Measurements from ENCODE around the gene PPA2. TPM values are rescaled to one million over a fixed set of nuclear protein-coding genes. Genes with fewer than 3 reads are reported as not detected.

The PPA2 gene
- 100 to 1,000 TPM; 113 to 123 TPM for total RNA-seq

DNA sequence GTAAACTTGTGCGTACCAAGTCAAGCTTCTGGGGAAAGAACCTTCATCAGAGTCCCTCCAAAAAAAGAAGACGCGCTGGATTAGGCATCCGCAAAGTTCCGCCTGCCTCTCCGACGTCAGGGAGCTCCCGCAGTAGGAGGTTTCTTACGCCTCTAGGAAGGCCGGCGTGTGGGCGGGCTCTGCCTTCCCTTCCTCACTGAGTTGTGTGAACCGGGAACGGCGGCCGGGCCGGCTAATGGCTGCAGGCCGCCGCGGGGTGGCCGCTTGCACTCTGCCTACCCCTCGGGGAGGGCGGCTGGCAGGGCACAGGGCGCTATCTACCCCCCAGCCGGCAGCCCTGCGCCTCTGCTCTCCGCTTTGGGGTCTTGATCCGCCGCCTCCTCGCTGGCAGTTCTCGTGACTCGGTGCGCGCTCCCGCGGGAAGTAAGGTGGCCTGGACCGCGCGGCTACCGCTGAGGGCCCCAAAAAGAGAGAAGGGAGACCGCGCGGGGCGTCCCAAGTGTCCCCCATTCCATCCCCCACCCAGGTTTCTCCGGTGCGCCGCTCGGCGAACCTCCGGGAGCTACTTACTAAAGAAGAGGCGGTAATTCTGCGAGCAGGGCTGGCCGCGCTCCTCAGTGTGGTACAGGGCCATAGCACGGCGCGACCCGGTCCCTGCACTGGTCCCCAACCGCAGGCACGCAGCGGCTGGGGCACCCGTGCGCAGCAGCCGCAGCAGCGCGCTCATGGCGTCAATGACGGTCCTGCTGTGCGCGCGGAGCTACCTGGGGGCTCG, at the start of gene PPA2:
Gene PPA2, minus strand, starts transcription at position 739 of the 775 bp plus-strand sequence. Its CDS starts 12 bp downstream, at position 727.
- H3K36me3 Mint-ChIP-seq, result peaks cover 13% of the 10 kb centered on the region
- POLR2A ChIA-PET, result interaction anchor here (0.6 to 2.6 kb wide), 13 partner anchors 9 to 577 kb away, joined by 3 to 24 read pairs (median 5); partner anchors contain the start of gene TET2
- peak within 1 kb of the TSS; percentile 99 for H3K4me3 Mint-ChIP-seq
- DNase-seq, result peak; percentile 85
- H3K27me3 Mint-ChIP-seq, result no peaks in the 10 kb centered on the region
- intact Hi-C loops (cut with micrococcal nuclease), result loop anchor here (1.0 to 5.0 kb wide), 13 partner anchors 20 to 981 kb away; partner anchors contain the start of genes AIMP1, CXXC4, GSTCD and INTS12
- H3K27ac Mint-ChIP-seq, result peak within 1 kb of the TSS; percentile 99
- CTCF ChIA-PET, result interaction anchor here (0.5 to 3.3 kb wide), 41 partner anchors 8 to 726 kb away, joined by 3 to 23 read pairs (median 4); partner anchors contain the start of gene TET2
- H3K9me3 Mint-ChIP-seq, result no peaks in the 10 kb centered on the region
- peaks cover 38% of the 10 kb centered on the region for H3K4me1 Mint-ChIP-seq (ENCODE audit: low read depth)

DNA sequence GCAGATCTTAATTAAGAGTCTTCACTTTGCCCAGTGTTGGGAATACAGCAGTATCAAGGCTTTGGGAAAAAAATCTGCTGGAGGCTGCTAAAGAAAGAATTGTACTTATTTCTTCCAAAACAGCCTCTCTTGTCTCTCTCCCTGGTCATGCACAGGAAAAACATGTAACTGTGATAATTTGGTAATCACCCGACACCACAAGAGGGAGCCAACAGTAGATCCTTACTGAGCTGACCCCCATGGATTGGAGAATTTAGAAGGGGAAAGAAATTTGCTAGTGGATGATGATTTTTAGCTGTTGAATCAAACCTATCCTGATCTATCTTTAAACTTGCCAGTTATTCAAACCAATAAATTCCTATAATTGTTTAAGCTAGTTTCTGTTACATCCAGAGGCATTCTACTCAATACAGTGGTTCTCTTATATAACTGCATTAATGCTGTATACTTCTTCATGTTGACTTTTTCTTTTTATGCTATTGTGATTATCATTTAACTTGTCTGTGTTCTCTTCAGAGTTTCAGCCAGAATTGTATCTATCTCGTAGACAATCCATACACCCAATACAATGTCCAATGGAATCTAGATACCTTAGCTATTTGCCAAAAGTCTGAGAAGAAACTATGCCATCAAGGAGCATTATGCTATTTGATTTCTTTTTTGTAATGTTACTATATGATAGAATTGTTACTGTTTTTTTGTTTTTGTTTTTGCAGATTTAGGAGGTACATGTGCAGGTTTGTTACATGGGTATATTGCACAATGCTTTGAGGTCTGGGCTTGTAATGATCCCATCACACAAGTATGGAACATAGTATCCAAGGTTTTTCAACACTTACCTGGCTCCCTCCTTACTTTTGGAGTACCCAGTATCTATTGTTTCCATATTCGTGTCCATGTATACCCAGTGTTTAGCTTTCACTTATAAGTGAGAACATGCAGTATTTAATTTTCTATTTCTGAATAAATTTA, 47.2 kb upstream of the PPA2 start:
- intact Hi-C loops (cut with micrococcal nuclease), result loop anchor here (1.0 to 2.0 kb wide), 2 partner anchors 112 to 194 kb away; no protein-coding TSS in a partner anchor
- H3K4me1 Mint-ChIP-seq (ENCODE audit: low read depth), result no peaks in the 10 kb centered on the region
- ChIA-PET CTCF (interaction anchor here (0.7 to 1.9 kb wide), 11 partner anchors 10 to 383 kb away, joined by 3 to 14 read pairs (median 3); partner anchors contain the start of gene PPA2), POLR2A (no interaction called here)
- H3K27ac Mint-ChIP-seq, result no peak overlapping the region
- DNase-seq, result no peak
- H3K36me3 Mint-ChIP-seq, result no peaks in the 10 kb centered on the region
- H3K9me3 Mint-ChIP-seq, result no peaks in the 10 kb centered on the region
- no peak overlapping the region for H3K4me3 Mint-ChIP-seq
- peaks cover 6% of the 10 kb centered on the region for H3K27me3 Mint-ChIP-seq

DNA sequence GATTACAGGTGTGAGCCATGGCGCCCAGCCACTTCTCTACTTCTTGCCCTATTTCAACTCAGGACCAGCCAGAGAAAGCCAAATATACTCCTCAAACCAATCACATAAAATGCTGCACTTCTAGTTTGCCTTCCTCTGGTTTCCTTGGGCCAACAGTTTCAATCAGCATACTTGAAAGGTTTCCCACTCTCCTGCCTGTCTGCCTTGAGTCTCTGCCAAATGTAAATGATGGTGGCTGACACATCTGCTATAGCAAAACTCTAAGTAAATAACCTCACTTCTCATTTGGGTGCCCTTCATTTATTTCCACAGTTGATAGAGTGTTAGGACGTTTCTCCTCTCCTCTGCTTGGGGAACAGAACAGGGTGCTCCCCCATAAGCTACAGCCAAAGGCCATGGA, 36.4 kb upstream of the PPA2 start:
- intact Hi-C loops (cut with micrococcal nuclease), result no loop called here
- Mint-ChIP-seq H3K4me3 (no peak overlapping the region), H3K27me3 (peaks cover 6% of the 10 kb centered on the region), H3K36me3 (no peaks in the 10 kb centered on the region), H3K27ac (no peak overlapping the region), H3K9me3 (peaks cover 2% of the 10 kb centered on the region), H3K4me1 (ENCODE audit: low read depth) (no peaks in the 10 kb centered on the region)
- no peak for DNase-seq
- CTCF ChIA-PET, result interaction anchor here (1.2 kb wide), 1 partner anchor 11 kb away, joined by 3 read pairs; no protein-coding TSS in a partner anchor
- POLR2A ChIA-PET, result no interaction called here

DNA sequence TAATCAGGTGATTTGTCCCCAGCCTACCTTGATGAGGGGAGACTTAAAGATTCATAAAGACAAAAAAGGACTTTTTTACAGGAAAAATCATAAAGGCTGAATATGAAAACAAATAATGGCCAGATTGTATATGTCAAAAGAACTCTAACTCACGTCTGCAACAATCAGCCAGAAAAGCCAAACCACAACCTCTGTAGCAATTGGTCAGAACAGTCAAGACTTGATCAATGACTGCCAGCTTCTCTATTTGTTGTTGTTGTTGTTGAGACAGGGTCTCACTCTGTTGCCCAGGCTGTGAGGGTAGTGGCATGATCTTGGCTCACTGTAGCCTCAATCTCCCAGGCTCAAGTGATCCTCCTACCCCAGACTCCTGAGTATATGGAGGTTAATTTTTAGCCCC, 35.9 kb upstream of the PPA2 start:
- CTCF ChIA-PET, result no interaction called here
- peaks cover 6% of the 10 kb centered on the region for H3K27me3 Mint-ChIP-seq

DNA sequence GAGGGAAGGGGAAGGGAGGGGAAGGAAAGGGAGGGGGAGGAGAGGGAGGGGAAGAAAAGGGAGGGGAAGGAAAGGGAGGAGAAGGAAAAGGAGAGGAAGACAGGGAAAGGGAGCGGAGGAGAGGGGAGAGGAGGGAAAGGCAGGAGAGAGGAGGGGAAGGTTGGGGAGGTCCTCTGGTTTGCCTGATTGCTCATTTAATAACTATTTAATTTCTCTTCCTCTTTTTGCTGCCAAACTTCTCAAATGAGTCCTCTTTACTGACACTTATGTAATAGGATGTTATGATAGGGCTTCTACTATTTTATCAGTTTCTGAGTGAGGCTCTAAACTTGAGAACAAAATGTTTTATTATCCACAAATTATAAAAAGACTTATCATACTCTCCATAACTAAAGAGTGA, 35.4 kb upstream of the PPA2 start:
- CTCF ChIA-PET, result no interaction called here
- no peak overlapping the region for H3K27ac Mint-ChIP-seq

More for the DNA sequence above, 35.9 kb upstream of the PPA2 start:
- Mint-ChIP-seq H3K4me1 (ENCODE audit: low read depth) (no peaks in the 10 kb centered on the region), H3K4me3 (no peak overlapping the region), H3K27ac (no peak overlapping the region), H3K36me3 (no peaks in the 10 kb centered on the region), H3K9me3 (peaks cover 2% of the 10 kb centered on the region)
- no peak for DNase-seq
- intact Hi-C loops (cut with micrococcal nuclease), result no loop called here
- POLR2A ChIA-PET, result no interaction called here

DNA sequence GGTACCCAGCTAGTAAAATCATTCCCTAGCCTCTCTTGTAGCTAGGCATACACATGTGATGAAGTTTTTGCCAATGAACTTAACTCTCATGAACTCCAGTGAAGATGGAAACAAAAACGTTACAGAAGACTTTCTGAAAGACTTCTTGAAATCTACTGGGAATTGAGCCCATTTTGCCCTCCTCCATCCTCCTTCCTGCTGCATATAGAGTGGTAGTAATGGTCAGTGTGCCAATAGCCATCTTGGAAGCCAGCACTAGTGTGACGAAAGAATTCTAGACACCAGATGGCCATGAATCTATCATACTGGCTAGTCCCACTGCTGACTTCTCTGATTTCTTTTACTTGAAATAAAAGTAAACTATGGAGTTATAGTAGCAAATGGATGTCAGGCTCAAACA, 30.9 kb upstream of the PPA2 start:
- no peaks in the 10 kb centered on the region for H3K9me3 Mint-ChIP-seq
- H3K27me3 Mint-ChIP-seq, result peaks cover 4% of the 10 kb centered on the region
- no peak overlapping the region for H3K27ac Mint-ChIP-seq
- ChIA-PET CTCF (no interaction called here), POLR2A (no interaction called here)
- DNase-seq, result no peak
- intact Hi-C loops (cut with micrococcal nuclease), result no loop called here
- H3K4me3 Mint-ChIP-seq, result no peak overlapping the region
- no peaks in the 10 kb centered on the region for H3K36me3 Mint-ChIP-seq
- no peaks in the 10 kb centered on the region for H3K4me1 Mint-ChIP-seq (ENCODE audit: low read depth)

More for the DNA sequence above, 35.4 kb upstream of the PPA2 start:
- POLR2A ChIA-PET, result no interaction called here
- no peak overlapping the region for H3K4me3 Mint-ChIP-seq
- H3K27me3 Mint-ChIP-seq, result peaks cover 6% of the 10 kb centered on the region
- peaks cover 2% of the 10 kb centered on the region for H3K9me3 Mint-ChIP-seq
- H3K36me3 Mint-ChIP-seq, result no peaks in the 10 kb centered on the region
- intact Hi-C loops (cut with micrococcal nuclease), result no loop called here
- no peak for DNase-seq
- H3K4me1 Mint-ChIP-seq (ENCODE audit: low read depth), result no peaks in the 10 kb centered on the region

DNA sequence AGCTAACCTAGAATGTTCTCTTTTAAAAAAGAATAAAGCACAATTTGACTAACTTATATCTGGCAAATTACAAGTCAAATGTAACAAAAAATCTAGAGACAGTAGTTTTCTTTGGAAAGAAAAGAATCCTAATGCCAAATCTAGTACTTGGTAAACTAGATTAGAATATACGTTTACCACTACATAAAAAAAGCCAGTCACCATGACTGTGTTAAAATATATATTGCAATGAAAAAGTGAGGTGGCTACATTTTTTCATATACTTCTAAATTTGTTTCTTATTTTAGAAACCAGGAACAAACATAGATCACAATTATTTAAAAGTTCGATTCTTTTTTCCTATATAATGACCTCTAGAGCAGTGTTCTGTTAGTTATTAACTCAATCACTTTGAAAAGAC, 29.6 kb upstream of the PPA2 start:
- H3K4me3 Mint-ChIP-seq, result no peak overlapping the region
- H3K36me3 Mint-ChIP-seq, result no peaks in the 10 kb centered on the region
- H3K27ac Mint-ChIP-seq, result no peak overlapping the region
- intact Hi-C loops (cut with micrococcal nuclease), result no loop called here
- H3K4me1 Mint-ChIP-seq (ENCODE audit: low read depth), result no peaks in the 10 kb centered on the region
- no peak for DNase-seq
- peaks cover 2% of the 10 kb centered on the region for H3K27me3 Mint-ChIP-seq
- CTCF ChIA-PET, result no interaction called here
- no peaks in the 10 kb centered on the region for H3K9me3 Mint-ChIP-seq
- POLR2A ChIA-PET, result no interaction called here

DNA sequence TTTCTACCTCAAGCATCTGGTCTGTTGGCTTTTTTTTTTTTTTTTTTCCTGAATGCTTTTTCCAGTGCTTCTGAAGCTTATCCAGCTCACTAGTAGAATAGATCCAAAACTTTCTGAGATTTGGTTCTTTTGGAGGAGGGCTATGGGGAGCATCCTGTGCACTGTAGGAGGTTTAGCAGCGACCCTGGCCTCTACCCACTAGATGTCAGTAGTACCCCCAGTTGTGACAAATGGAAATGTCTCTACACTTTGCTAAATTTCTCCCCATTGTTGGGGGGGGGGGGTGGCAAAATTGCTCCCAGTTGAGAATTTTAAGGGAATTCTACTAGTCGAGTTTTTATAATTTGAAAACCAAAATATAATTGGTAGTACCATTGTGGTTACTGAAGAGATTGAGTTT, 23.0 kb upstream of the PPA2 start:
- DNase-seq, result no peak
- H3K4me3 Mint-ChIP-seq, result no peak overlapping the region
- POLR2A ChIA-PET, result no interaction called here
- intact Hi-C loops (cut with micrococcal nuclease), result no loop called here
- no peak overlapping the region for H3K27ac Mint-ChIP-seq
- H3K9me3 Mint-ChIP-seq, result no peaks in the 10 kb centered on the region
- H3K4me1 Mint-ChIP-seq (ENCODE audit: low read depth), result no peaks in the 10 kb centered on the region
- peaks cover 8% of the 10 kb centered on the region for H3K27me3 Mint-ChIP-seq
- H3K36me3 Mint-ChIP-seq, result no peaks in the 10 kb centered on the region
- CTCF ChIA-PET, result no interaction called here

DNA sequence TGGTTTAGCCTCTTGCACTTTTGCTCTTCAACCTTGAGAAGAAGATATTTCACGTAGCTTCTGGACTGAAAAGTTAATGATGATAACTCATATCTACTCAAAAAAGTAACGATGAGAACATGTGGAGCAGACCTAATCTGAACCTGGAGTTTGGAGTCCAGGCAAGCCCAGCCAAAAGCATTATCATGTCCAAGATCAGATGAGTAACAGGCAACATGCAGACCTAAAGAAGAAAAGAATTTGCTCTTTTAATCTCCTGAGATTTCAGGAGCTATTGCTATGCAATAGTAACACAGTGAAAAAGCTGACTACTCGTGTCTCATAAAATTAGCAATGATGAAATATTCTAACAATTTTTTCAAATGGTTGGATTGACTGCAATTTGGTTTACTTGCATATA, 21.8 kb upstream of the PPA2 start:
- Mint-ChIP-seq H3K4me1 (ENCODE audit: low read depth) (no peaks in the 10 kb centered on the region), H3K4me3 (no peak overlapping the region), H3K9me3 (no peaks in the 10 kb centered on the region), H3K27ac (no peak overlapping the region), H3K27me3 (peaks cover 8% of the 10 kb centered on the region), H3K36me3 (no peaks in the 10 kb centered on the region)
- DNase-seq, result no peak
- POLR2A ChIA-PET, result no interaction called here
- intact Hi-C loops (cut with micrococcal nuclease), result no loop called here
- CTCF ChIA-PET, result interaction anchor here (0.6 kb wide), 1 partner anchor 260 kb away, joined by 3 read pairs; no protein-coding TSS in a partner anchor

DNA sequence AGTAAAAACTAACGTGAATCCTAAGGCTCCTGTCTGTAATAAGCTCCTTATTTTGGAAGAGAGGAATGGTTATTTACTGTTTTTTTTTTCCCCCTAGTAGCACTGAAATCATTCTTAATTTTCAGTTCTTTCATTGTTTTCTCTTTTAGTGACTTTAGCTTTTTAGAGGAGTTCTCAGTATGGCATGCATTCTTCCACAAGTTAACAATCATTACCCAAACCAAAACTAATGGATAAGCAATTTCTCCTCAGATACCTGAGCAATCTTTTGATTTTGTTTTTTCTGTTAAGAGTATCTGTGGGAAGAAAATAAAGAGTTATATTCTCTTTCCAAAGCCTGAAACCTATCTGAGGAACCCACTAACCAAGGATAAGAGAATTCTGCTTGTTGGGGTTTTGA, 16.7 kb upstream of the PPA2 start:
- Mint-ChIP-seq H3K9me3 (peaks cover 17% of the 10 kb centered on the region), H3K27ac (no peak overlapping the region), H3K36me3 (no peaks in the 10 kb centered on the region), H3K4me1 (ENCODE audit: low read depth) (no peaks in the 10 kb centered on the region), H3K4me3 (no peak overlapping the region), H3K27me3 (peaks cover 8% of the 10 kb centered on the region)
- POLR2A ChIA-PET, result no interaction called here
- intact Hi-C loops (cut with micrococcal nuclease), result no loop called here
- CTCF ChIA-PET, result interaction anchor here (0.7 kb wide), 1 partner anchor 280 kb away, joined by 3 read pairs; no protein-coding TSS in a partner anchor
- DNase-seq, result no peak

DNA sequence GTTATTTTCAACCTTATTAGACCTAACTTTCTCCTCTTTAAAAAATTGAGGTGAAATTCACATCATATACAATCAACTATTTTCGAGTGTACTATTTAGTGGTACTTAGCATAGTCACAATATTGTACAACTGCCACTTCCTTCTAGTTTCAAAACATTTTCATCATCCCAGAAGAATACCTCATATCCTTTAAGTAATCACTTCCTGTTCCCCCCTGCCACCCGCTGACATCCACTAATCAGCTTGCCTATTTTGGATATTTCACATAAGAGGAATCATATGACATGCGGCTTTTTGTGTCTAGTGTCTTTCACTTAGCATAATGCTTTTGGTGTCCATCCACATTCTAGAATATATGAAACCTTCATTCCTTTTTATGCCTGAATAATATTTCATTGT, 10.0 kb upstream of the PPA2 start:
- Mint-ChIP-seq H3K27me3 (peaks cover 10% of the 10 kb centered on the region), H3K4me3 (no peak overlapping the region), H3K9me3 (peaks cover 9% of the 10 kb centered on the region), H3K36me3 (no peaks in the 10 kb centered on the region), H3K27ac (no peak overlapping the region), H3K4me1 (ENCODE audit: low read depth) (no peaks in the 10 kb centered on the region)
- intact Hi-C loops (cut with micrococcal nuclease), result no loop called here
- ChIA-PET POLR2A (no interaction called here), CTCF (no interaction called here)
- no peak for DNase-seq

DNA sequence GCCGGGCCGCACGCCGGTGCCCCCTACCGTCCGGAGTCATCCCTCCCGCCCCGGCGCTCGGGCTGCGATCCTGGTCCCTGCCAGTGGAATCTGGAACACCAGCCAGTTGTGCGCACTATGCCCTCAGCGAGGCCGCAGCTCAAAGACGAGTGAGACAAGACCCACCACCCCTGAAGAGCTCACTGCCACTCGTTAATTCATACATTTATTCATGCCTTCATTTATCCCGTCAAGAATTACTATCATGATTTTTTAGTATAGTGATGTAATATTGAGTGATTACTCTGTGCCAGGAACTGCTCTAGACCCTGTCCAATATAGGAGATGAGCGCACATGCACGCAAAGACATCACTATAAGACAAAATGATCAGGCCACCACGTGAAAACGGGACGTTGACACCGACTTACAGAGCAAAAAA, 247 bp upstream of the PPA2 start:
- CTCF ChIA-PET, result interaction anchor here (0.5 to 3.3 kb wide), 39 partner anchors 9 to 727 kb away, joined by 3 to 23 read pairs (median 4); partner anchors contain the start of gene TET2
- DNase-seq, result peak; percentile 89
- Mint-ChIP-seq H3K9me3 (no peaks in the 10 kb centered on the region), H3K27me3 (no peaks in the 10 kb centered on the region), H3K27ac (peak overlapping the region; percentile 99), H3K4me3 (peak overlapping the region; percentile 99), H3K4me1 (ENCODE audit: low read depth) (peaks cover 34% of the 10 kb centered on the region), H3K36me3 (peaks cover 12% of the 10 kb centered on the region)
- POLR2A ChIA-PET, result interaction anchor here (0.7 to 2.6 kb wide), 9 partner anchors 8 to 578 kb away, joined by 3 to 24 read pairs (median 5); partner anchors contain the start of gene TET2
- intact Hi-C loops (cut with micrococcal nuclease), result loop anchor here (1.0 to 5.0 kb wide), 5 partner anchors 328 to 982 kb away; partner anchors contain the start of genes AIMP1, CXXC4, TBCK and TET2
